ENCODE measurements around the gene PLCL1. TPM values are rescaled to one million over a fixed set of nuclear protein-coding genes. Genes with fewer than 3 reads are reported as not detected.
A peak's percentile ranks its signal among the peaks of the same experiment; 100 is the strongest.

Gene PLCL1
- total RNA-seq, 2 donors from 2014 or later = 0.87 to 1.2 TPM

- Mint-ChIP-seq H3K9me3 (no peaks in the 10 kb centered on the region), H3K27ac (no peak overlapping the region), H3K27me3 (no peaks in the 10 kb centered on the region), H3K36me3 (ENCODE audit: low read depth) (no peaks in the 10 kb centered on the region), H3K4me3 (no peak overlapping the region), H3K4me1 (peaks cover 13% of the 10 kb centered on the region)
- ATAC-seq (replicated peaks) = no peak
These were observed 53.2 kb downstream of the PLCL1 start for GRCh38 chr2:197857476-197858107.

- no peak for ATAC-seq (replicated peaks)
- no peaks in the 10 kb centered on the region for H3K36me3 Mint-ChIP-seq (ENCODE audit: low read depth)
- no peaks in the 10 kb centered on the region for H3K9me3 Mint-ChIP-seq
- no peak overlapping the region for H3K4me3 Mint-ChIP-seq
- peaks cover 12% of the 10 kb centered on the region for H3K4me1 Mint-ChIP-seq
- H3K27me3 Mint-ChIP-seq = no peaks in the 10 kb centered on the region
- H3K27ac Mint-ChIP-seq = no peak overlapping the region
These were observed 54.3 kb downstream of the PLCL1 start for GRCh38 chr2:197858607-197859140.

- Mint-ChIP-seq H3K27ac (no peak overlapping the region), H3K9me3 (no peaks in the 10 kb centered on the region), H3K36me3 (ENCODE audit: low read depth) (no peaks in the 10 kb centered on the region), H3K27me3 (no peaks in the 10 kb centered on the region), H3K4me1 (peaks cover 19% of the 10 kb centered on the region), H3K4me3 (no peak overlapping the region)
- ATAC-seq (replicated peaks) = no peak
These were observed 58.0 kb downstream of the PLCL1 start for GRCh38 chr2:197862246-197862955.

- peaks cover 15% of the 10 kb centered on the region for H3K4me1 Mint-ChIP-seq
- H3K27me3 Mint-ChIP-seq = no peaks in the 10 kb centered on the region
- peak overlapping the region; percentile 38 for H3K27ac Mint-ChIP-seq
- no peak overlapping the region for H3K4me3 Mint-ChIP-seq
- no peaks in the 10 kb centered on the region for H3K36me3 Mint-ChIP-seq (ENCODE audit: low read depth)
- H3K9me3 Mint-ChIP-seq = no peaks in the 10 kb centered on the region
- ATAC-seq (replicated peaks) = no peak
These were observed 59.4 kb downstream of the PLCL1 start for GRCh38 chr2:197863744-197864143.

GRCh38 chr2:197866455-197866854 lies 62.1 kb downstream of the PLCL1 start:
- Mint-ChIP-seq H3K4me1 (peaks cover 25% of the 10 kb centered on the region), H3K4me3 (no peak overlapping the region), H3K36me3 (ENCODE audit: low read depth) (no peaks in the 10 kb centered on the region), H3K9me3 (no peaks in the 10 kb centered on the region), H3K27me3 (no peaks in the 10 kb centered on the region), H3K27ac (no peak overlapping the region)
- no peak for ATAC-seq (replicated peaks)

- no peaks in the 10 kb centered on the region for H3K9me3 Mint-ChIP-seq
- H3K27ac Mint-ChIP-seq = no peak overlapping the region
- H3K4me1 Mint-ChIP-seq = peaks cover 31% of the 10 kb centered on the region
- H3K36me3 Mint-ChIP-seq (ENCODE audit: low read depth) = no peaks in the 10 kb centered on the region
- no peaks in the 10 kb centered on the region for H3K27me3 Mint-ChIP-seq
- H3K4me3 Mint-ChIP-seq = no peak overlapping the region
- no peak for ATAC-seq (replicated peaks)
These were observed 62.6 kb downstream of the PLCL1 start for GRCh38 chr2:197867033-197867432.

- Mint-ChIP-seq H3K36me3 (ENCODE audit: low read depth) (no peaks in the 10 kb centered on the region), H3K9me3 (no peaks in the 10 kb centered on the region), H3K27ac (peak overlapping the region; percentile 38), H3K4me3 (no peak overlapping the region), H3K27me3 (no peaks in the 10 kb centered on the region), H3K4me1 (peaks cover 32% of the 10 kb centered on the region)
- ATAC-seq (replicated peaks) = peak; percentile 66
These were observed 63.2 kb downstream of the PLCL1 start for GRCh38 chr2:197867624-197868023.

GRCh38 chr2:197868206-197868605 lies 63.8 kb downstream of the PLCL1 start:
- Mint-ChIP-seq H3K4me3 (peak overlapping the region; percentile 90), H3K9me3 (no peaks in the 10 kb centered on the region), H3K27ac (peak overlapping the region; percentile 38), H3K4me1 (peaks cover 30% of the 10 kb centered on the region), H3K27me3 (no peaks in the 10 kb centered on the region), H3K36me3 (ENCODE audit: low read depth) (no peaks in the 10 kb centered on the region)
- ATAC-seq (replicated peaks) = no peak

GRCh38 chr2:197869041-197869440 lies 64.6 kb downstream of the PLCL1 start:
- Mint-ChIP-seq H3K9me3 (no peaks in the 10 kb centered on the region), H3K36me3 (ENCODE audit: low read depth) (no peaks in the 10 kb centered on the region), H3K27me3 (no peaks in the 10 kb centered on the region), H3K4me3 (peak overlapping the region; percentile 90), H3K27ac (peak overlapping the region; percentile 95), H3K4me1 (peaks cover 30% of the 10 kb centered on the region)
- ATAC-seq (replicated peaks) = no peak

- peak overlapping the region; percentile 95 for H3K27ac Mint-ChIP-seq
- H3K4me3 Mint-ChIP-seq = peak overlapping the region; percentile 90
- ATAC-seq (replicated peaks) = peak; percentile 63
- H3K36me3 Mint-ChIP-seq (ENCODE audit: low read depth) = no peaks in the 10 kb centered on the region
- H3K27me3 Mint-ChIP-seq = no peaks in the 10 kb centered on the region
- H3K4me1 Mint-ChIP-seq = peaks cover 30% of the 10 kb centered on the region
- no peaks in the 10 kb centered on the region for H3K9me3 Mint-ChIP-seq
These were observed 65.2 kb downstream of the PLCL1 start for GRCh38 chr2:197869501-197870111.

GRCh38 chr2:197870137-197870536 lies 65.7 kb downstream of the PLCL1 start:
- H3K36me3 Mint-ChIP-seq (ENCODE audit: low read depth) = no peaks in the 10 kb centered on the region
- H3K4me3 Mint-ChIP-seq = peak overlapping the region; percentile 90
- peak; percentile 25 for ATAC-seq (replicated peaks)
- peak overlapping the region; percentile 95 for H3K27ac Mint-ChIP-seq
- H3K9me3 Mint-ChIP-seq = no peaks in the 10 kb centered on the region
- H3K4me1 Mint-ChIP-seq = peaks cover 30% of the 10 kb centered on the region
- no peaks in the 10 kb centered on the region for H3K27me3 Mint-ChIP-seq

- no peaks in the 10 kb centered on the region for H3K27me3 Mint-ChIP-seq
- H3K36me3 Mint-ChIP-seq (ENCODE audit: low read depth) = no peaks in the 10 kb centered on the region
- ATAC-seq (replicated peaks) = no peak
- H3K4me3 Mint-ChIP-seq = peak overlapping the region; percentile 90
- peaks cover 26% of the 10 kb centered on the region for H3K4me1 Mint-ChIP-seq
- no peaks in the 10 kb centered on the region for H3K9me3 Mint-ChIP-seq
- peak overlapping the region; percentile 13 for H3K27ac Mint-ChIP-seq
These were observed 67.5 kb downstream of the PLCL1 start for GRCh38 chr2:197871780-197872456.

GRCh38 chr2:197873293-197873701 lies 68.9 kb downstream of the PLCL1 start:
- Mint-ChIP-seq H3K4me3 (no peak overlapping the region), H3K9me3 (no peaks in the 10 kb centered on the region), H3K4me1 (peaks cover 24% of the 10 kb centered on the region), H3K27ac (no peak overlapping the region), H3K36me3 (ENCODE audit: low read depth) (no peaks in the 10 kb centered on the region), H3K27me3 (no peaks in the 10 kb centered on the region)
- peak; percentile 41 for ATAC-seq (replicated peaks)

- Mint-ChIP-seq H3K36me3 (ENCODE audit: low read depth) (no peaks in the 10 kb centered on the region), H3K4me1 (peaks cover 16% of the 10 kb centered on the region), H3K27ac (no peak overlapping the region), H3K27me3 (no peaks in the 10 kb centered on the region), H3K9me3 (no peaks in the 10 kb centered on the region), H3K4me3 (no peak overlapping the region)
- ATAC-seq (replicated peaks) = no peak
These were observed 71.4 kb downstream of the PLCL1 start for GRCh38 chr2:197875763-197876162.

Data from activated T-helper 17 cell treated with anti-CD3 and anti-CD28 coated beads, Interleukin-2, amount 50 U/mL, for 72 hours (primary cell).